Activated T-cell treated with anti-CD3 and anti-CD28 coated beads, Interleukin-2, amount 50 U/mL, for 24 hours (primary cell): ENCODE measurements around the gene ZNF630.
"Not testable (repeated sequence)": the region's sequence is repeated elsewhere in the genome, so short reads cannot be mapped to it uniquely, and the experiment has no call there.

Experiments used
- DNase-seq: peaks from one replicate; pipeline ENCODE4 v3.0.0-alpha.2; 2020
- H3K27ac Mint-ChIP-seq: 2 replicates; pipeline ENCODE4 v1.8.0; 2020; ENCODE audit warnings: mild to moderate bottlenecking, mixed read lengths
- H3K27me3 Mint-ChIP-seq: 2 replicates; pipeline ENCODE4 v1.8.0; 2020; ENCODE audit warnings: mixed read lengths
- H3K36me3 Mint-ChIP-seq: 2 replicates; pipeline ENCODE4 v1.8.0; 2020; ENCODE audit warnings: low read depth, mixed read lengths
- H3K4me1 Mint-ChIP-seq: 2 replicates; pipeline ENCODE4 v1.8.0; 2020; ENCODE audit warnings: low read depth, mixed read lengths
- H3K4me3 Mint-ChIP-seq: 2 replicates; pipeline ENCODE4 v1.8.0; 2020; ENCODE audit warnings: mild to moderate bottlenecking, moderate library complexity, mixed read lengths
- H3K9me3 Mint-ChIP-seq: 2 replicates; pipeline ENCODE4 v1.8.0; 2020; ENCODE audit warnings: mixed read lengths

ZNF630 gene

GRCh38 chrX:48058621-48059295 is 12.7 kb downstream of the ZNF630 start:
- Mint-ChIP-seq H3K4me1 (no peaks in the 10 kb centered on the region), H3K36me3 (peaks cover 44% of the 10 kb centered on the region), H3K27me3 (peaks cover 17% of the 10 kb centered on the region), H3K27ac (no peak overlapping the region), H3K9me3 (peaks cover 33% of the 10 kb centered on the region), H3K4me3 (no peak overlapping the region)
- DNase-seq, result no peak

GRCh38 chrX:48046846-48047245 is 24.6 kb downstream of the ZNF630 start:
- no peaks in the 10 kb centered on the region for H3K4me1 Mint-ChIP-seq
- no peak overlapping the region for H3K4me3 Mint-ChIP-seq
- no peaks in the 10 kb centered on the region for H3K9me3 Mint-ChIP-seq
- H3K27ac Mint-ChIP-seq, result no peak overlapping the region
- peaks cover 31% of the 10 kb centered on the region for H3K27me3 Mint-ChIP-seq
- H3K36me3 Mint-ChIP-seq, result no peaks in the 10 kb centered on the region
- no peak for DNase-seq

- no peak overlapping the region for H3K27ac Mint-ChIP-seq
- no peaks in the 10 kb centered on the region for H3K9me3 Mint-ChIP-seq
- no peak overlapping the region for H3K4me3 Mint-ChIP-seq
- no peaks in the 10 kb centered on the region for H3K36me3 Mint-ChIP-seq
- no peaks in the 10 kb centered on the region for H3K4me1 Mint-ChIP-seq
- peaks cover 29% of the 10 kb centered on the region for H3K27me3 Mint-ChIP-seq
- DNase-seq, result no peak
Measured at GRCh38 chrX:48045410-48046311, 25.8 kb downstream of the ZNF630 start.

- Mint-ChIP-seq H3K4me1 (no peaks in the 10 kb centered on the region), H3K27ac (no peak overlapping the region), H3K36me3 (no peaks in the 10 kb centered on the region), H3K27me3 (peaks cover 26% of the 10 kb centered on the region), H3K4me3 (no peak overlapping the region), H3K9me3 (no peaks in the 10 kb centered on the region)
- no peak for DNase-seq
Measured at GRCh38 chrX:48043056-48043455, 28.4 kb downstream of the ZNF630 start.

- Mint-ChIP-seq H3K27me3 (peaks cover 15% of the 10 kb centered on the region), H3K27ac (no peak overlapping the region), H3K36me3 (no peaks in the 10 kb centered on the region), H3K4me1 (no peaks in the 10 kb centered on the region), H3K9me3 (no peaks in the 10 kb centered on the region), H3K4me3 (no peak overlapping the region)
- DNase-seq, result no peak
Measured at GRCh38 chrX:48035891-48036290, 35.5 kb downstream of the ZNF630 start.

GRCh38 chrX:48030641-48031173 is 40.7 kb downstream of the ZNF630 start:
- H3K4me1 Mint-ChIP-seq, H3K27ac Mint-ChIP-seq, H3K9me3 Mint-ChIP-seq, H3K4me3 Mint-ChIP-seq, DNase-seq, H3K36me3 Mint-ChIP-seq: not testable (repeated sequence)
- peaks cover 39% of the 10 kb centered on the region for H3K27me3 Mint-ChIP-seq

- no peaks in the 10 kb centered on the region for H3K36me3 Mint-ChIP-seq
- no peaks in the 10 kb centered on the region for H3K9me3 Mint-ChIP-seq
- H3K27me3 Mint-ChIP-seq, result peaks cover 44% of the 10 kb centered on the region
- H3K4me3 Mint-ChIP-seq, result no peak overlapping the region
- no peak overlapping the region for H3K27ac Mint-ChIP-seq
- DNase-seq, result no peak
- H3K4me1 Mint-ChIP-seq, result peaks cover 5% of the 10 kb centered on the region
Measured at GRCh38 chrX:48030237-48030636, 41.2 kb downstream of the ZNF630 start.

GRCh38 chrX:48028091-48028490 is 43.3 kb downstream of the ZNF630 start:
- H3K27ac Mint-ChIP-seq, result no peak overlapping the region
- no peaks in the 10 kb centered on the region for H3K36me3 Mint-ChIP-seq
- H3K27me3 Mint-ChIP-seq, result peaks cover 47% of the 10 kb centered on the region
- no peaks in the 10 kb centered on the region for H3K9me3 Mint-ChIP-seq
- no peak for DNase-seq
- H3K4me1 Mint-ChIP-seq, result peaks cover 9% of the 10 kb centered on the region
- H3K4me3 Mint-ChIP-seq, result no peak overlapping the region

GRCh38 chrX:48027545-48027944 is 43.9 kb downstream of the ZNF630 start:
- H3K36me3 Mint-ChIP-seq, DNase-seq, H3K27ac Mint-ChIP-seq, H3K9me3 Mint-ChIP-seq, H3K4me3 Mint-ChIP-seq: not testable (repeated sequence)
- H3K27me3 Mint-ChIP-seq, result peaks cover 41% of the 10 kb centered on the region
- peaks cover 10% of the 10 kb centered on the region for H3K4me1 Mint-ChIP-seq

- H3K36me3 Mint-ChIP-seq, result no peaks in the 10 kb centered on the region
- H3K4me3 Mint-ChIP-seq, result no peak overlapping the region
Measured at GRCh38 chrX:48025561-48025960, 45.9 kb downstream of the ZNF630 start.

GRCh38 chrX:48022738-48023137 is 48.7 kb downstream of the ZNF630 start:
- H3K4me1 Mint-ChIP-seq, result peaks cover 17% of the 10 kb centered on the region
- no peaks in the 10 kb centered on the region for H3K36me3 Mint-ChIP-seq
- no peaks in the 10 kb centered on the region for H3K9me3 Mint-ChIP-seq
- no peak overlapping the region for H3K4me3 Mint-ChIP-seq
- H3K27ac Mint-ChIP-seq, result no peak overlapping the region
- H3K27me3 Mint-ChIP-seq, result peaks cover 29% of the 10 kb centered on the region
- DNase-seq, result no peak

More at GRCh38 chrX:48025561-48025960, 45.9 kb downstream of the ZNF630 start:
- Mint-ChIP-seq H3K27ac (no peak overlapping the region), H3K4me1 (peaks cover 13% of the 10 kb centered on the region), H3K9me3 (no peaks in the 10 kb centered on the region), H3K27me3 (peaks cover 39% of the 10 kb centered on the region)
- DNase-seq, result peak; percentile 42

GRCh38 chrX:48022100-48022499 is 49.3 kb downstream of the ZNF630 start:
- H3K4me1 Mint-ChIP-seq, result peaks cover 17% of the 10 kb centered on the region
- peaks cover 25% of the 10 kb centered on the region for H3K27me3 Mint-ChIP-seq
- H3K9me3 Mint-ChIP-seq, result no peaks in the 10 kb centered on the region
- no peaks in the 10 kb centered on the region for H3K36me3 Mint-ChIP-seq
- no peak for DNase-seq
- no peak overlapping the region for H3K4me3 Mint-ChIP-seq
- H3K27ac Mint-ChIP-seq, result no peak overlapping the region

- Mint-ChIP-seq H3K4me3 (peak overlapping the region; percentile 83), H3K27ac (peak overlapping the region; percentile 98), H3K4me1 (peaks cover 17% of the 10 kb centered on the region), H3K27me3 (peaks cover 17% of the 10 kb centered on the region), H3K9me3 (no peaks in the 10 kb centered on the region), H3K36me3 (no peaks in the 10 kb centered on the region)
- peak; percentile 85 for DNase-seq
Measured at GRCh38 chrX:48021026-48021900, 50.2 kb downstream of the ZNF630 start.

GRCh38 chrX:48020472-48020871 is 51.0 kb downstream of the ZNF630 start:
- H3K27ac Mint-ChIP-seq, result peak overlapping the region; percentile 98
- peaks cover 13% of the 10 kb centered on the region for H3K4me1 Mint-ChIP-seq
- not testable (repeated sequence) for H3K36me3 Mint-ChIP-seq, H3K9me3 Mint-ChIP-seq
- peak; percentile 38 for DNase-seq
- H3K4me3 Mint-ChIP-seq, result peak overlapping the region; percentile 83
- peaks cover 14% of the 10 kb centered on the region for H3K27me3 Mint-ChIP-seq
